8988T (cell line): ENCODE measurements around the gene PARP14.
"Not testable (repeated sequence)": the region's sequence is repeated elsewhere in the genome, so short reads cannot be mapped to it uniquely, and the experiment has no call there.

Source experiments
- DNase-seq: peaks from one replicate; pipeline ENCODE4 v3.0.0; 2011

PARP14 gene, protein sequence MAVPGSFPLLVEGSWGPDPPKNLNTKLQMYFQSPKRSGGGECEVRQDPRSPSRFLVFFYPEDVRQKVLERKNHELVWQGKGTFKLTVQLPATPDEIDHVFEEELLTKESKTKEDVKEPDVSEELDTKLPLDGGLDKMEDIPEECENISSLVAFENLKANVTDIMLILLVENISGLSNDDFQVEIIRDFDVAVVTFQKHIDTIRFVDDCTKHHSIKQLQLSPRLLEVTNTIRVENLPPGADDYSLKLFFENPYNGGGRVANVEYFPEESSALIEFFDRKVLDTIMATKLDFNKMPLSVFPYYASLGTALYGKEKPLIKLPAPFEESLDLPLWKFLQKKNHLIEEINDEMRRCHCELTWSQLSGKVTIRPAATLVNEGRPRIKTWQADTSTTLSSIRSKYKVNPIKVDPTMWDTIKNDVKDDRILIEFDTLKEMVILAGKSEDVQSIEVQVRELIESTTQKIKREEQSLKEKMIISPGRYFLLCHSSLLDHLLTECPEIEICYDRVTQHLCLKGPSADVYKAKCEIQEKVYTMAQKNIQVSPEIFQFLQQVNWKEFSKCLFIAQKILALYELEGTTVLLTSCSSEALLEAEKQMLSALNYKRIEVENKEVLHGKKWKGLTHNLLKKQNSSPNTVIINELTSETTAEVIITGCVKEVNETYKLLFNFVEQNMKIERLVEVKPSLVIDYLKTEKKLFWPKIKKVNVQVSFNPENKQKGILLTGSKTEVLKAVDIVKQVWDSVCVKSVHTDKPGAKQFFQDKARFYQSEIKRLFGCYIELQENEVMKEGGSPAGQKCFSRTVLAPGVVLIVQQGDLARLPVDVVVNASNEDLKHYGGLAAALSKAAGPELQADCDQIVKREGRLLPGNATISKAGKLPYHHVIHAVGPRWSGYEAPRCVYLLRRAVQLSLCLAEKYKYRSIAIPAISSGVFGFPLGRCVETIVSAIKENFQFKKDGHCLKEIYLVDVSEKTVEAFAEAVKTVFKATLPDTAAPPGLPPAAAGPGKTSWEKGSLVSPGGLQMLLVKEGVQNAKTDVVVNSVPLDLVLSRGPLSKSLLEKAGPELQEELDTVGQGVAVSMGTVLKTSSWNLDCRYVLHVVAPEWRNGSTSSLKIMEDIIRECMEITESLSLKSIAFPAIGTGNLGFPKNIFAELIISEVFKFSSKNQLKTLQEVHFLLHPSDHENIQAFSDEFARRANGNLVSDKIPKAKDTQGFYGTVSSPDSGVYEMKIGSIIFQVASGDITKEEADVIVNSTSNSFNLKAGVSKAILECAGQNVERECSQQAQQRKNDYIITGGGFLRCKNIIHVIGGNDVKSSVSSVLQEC (N-terminal part only)

DNA sequence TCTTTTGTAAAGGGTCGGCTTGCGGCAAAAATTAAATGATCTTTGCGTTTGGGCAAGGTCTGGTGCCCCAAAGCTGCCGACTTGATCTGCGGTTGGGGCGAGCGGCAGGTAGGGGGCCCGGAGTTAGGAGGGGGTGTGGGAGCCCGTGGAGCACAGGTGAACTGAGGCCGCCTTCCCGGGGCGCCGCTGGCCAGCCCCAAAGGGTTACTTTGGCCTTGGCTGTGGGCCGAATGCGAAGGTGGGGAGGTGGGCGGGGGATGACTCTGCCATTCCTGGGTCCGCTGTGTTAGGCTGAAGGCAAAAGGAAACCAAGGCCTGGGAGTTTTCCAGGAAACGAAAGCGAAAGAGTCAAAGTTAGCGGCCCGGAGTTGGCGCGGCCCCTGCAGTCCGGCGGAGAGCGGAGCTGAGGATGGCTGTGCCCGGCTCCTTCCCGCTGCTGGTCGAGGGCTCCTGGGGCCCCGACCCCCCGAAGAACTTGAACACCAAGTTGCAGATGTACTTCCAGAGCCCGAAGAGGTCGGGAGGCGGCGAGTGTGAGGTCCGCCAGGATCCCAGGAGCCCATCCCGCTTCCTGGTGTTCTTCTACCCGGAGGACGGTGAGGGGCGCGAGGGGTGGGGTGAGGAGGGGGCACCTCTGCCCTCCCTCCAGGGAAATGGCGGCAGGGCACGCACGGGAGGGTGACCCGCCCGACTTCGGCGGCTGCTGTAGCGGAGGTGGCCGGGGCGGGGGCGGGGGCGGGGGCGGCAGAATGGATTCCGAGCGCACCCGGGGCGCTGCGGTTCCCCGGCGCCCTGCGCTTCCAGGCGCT is at the start of gene PARP14:
PARP14 (plus strand) TSS at position 365 of the 809 bp plus-strand sequence; CDS start at position 410, 45 bp downstream.
- DNase-seq = no peak

DNA sequence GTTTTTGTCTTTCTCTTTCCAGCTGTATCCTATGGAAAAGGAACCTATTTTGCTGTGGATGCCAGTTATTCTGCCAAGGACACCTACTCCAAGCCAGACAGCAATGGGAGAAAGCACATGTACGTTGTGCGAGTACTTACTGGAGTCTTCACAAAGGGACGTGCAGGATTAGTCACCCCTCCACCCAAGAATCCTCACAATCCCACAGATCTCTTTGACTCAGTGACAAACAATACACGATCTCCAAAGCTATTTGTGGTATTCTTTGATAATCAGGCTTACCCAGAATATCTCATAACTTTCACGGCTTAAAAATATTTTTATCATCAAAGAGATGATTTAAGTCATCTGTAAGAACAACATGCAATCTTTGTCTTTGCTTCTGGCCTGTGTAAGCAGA is 44.9 kb upstream of the PARP14 start:
- no peak for DNase-seq

DNA sequence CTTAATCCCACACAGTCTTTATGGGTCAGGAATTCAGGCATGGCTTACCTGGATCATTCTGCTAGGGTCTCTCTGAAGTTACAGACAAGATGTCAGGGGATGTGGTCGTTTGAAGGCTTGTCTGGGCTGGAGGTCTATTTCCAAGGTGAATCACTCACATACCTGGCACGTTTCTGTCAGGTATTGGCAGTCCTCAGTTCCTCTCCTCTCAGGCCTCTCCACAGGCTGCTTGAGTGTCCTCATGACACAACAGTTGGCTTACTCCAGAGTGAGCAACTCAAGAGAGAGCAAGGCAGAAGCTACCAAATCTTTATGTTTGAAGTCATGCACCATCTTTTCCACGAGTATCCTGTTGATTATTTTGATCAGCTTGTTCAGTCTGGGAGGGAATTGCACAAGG is 43.9 kb upstream of the PARP14 start:
- no peak for DNase-seq

DNA sequence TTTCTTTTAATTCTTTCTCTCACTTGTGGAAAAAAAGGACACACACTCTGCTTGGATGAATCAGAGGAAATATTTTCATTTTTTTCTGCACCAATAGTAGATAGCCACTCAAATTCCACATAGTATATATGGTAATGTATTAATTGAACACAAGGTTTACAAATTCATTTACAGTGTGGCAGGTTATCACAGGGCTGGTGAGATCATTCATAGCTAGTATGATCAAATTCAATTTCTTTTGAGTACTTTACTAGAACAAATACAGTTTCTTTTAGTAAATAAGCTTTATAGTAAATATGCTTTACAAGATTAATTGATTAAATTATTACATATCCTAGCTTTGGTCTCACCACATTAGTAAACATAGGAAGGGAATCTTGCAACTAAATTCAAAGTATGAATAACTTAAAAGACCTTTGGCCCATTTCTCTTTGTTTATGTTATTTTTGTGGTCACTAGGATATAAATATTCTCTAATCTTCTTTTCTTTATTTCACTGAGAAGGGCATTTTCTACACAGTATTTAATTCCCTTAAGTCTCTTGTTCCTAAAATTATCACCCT is 40.1 kb upstream of the PARP14 start:
- DNase-seq = no peak

DNA sequence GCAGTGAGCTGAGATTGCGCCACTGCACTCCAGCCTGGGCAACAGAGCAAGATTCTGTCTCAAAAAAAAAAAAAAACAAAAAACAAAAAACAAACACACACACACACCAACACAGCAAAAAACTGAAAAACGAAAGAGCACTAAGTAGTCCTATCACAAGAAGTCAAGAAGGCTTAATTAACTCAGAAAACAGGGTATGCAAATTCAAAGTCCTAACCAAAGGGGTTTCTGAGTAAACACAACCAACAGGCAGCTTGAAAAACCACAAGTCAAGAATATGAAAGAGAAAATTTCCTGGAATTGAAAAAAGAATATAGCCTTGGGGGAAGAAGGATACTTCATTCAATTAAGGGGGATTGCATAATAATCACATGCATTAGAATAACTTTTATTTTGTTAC is 37.7 kb upstream of the PARP14 start:
- DNase-seq = no peak

DNA sequence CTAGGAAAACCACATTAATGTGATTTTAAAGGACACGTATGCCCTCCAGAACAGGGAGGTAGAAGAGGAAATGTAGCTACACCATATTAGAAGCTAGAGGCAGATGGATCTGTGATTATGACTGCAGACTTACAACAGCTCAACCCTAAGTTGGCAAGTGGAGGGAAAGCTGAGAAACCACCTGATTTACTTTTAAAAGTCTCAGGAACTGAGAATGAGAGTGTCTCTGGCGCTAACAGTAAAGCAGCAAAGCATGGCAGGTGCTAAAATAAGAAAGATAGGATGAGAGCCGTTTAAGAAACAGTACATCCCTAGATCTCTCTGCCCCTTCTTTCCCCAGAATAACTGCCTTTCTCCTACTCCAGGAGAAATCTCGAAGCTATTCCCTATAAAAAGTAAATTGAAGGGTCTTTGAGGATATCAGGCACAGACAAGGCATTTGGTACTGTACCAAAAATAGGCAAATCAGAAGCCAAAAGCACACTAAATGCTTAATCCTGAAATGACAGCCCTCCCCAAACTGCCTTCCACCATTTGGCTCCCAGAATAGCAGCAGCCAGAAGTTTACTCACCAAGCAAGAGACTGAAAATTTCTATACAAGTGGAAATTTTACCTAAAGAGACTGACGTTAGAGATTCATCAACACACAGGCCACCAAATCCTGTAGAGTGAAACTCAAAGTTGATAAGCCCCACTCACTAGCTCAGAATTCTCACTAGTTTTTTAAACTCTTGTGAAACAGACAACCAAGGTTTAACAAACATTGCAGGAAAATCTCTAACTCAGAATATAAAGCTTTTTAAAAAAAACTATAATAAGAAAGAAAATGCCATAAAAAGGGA is 34.3 kb upstream of the PARP14 start:
- DNase-seq = no peak

DNA sequence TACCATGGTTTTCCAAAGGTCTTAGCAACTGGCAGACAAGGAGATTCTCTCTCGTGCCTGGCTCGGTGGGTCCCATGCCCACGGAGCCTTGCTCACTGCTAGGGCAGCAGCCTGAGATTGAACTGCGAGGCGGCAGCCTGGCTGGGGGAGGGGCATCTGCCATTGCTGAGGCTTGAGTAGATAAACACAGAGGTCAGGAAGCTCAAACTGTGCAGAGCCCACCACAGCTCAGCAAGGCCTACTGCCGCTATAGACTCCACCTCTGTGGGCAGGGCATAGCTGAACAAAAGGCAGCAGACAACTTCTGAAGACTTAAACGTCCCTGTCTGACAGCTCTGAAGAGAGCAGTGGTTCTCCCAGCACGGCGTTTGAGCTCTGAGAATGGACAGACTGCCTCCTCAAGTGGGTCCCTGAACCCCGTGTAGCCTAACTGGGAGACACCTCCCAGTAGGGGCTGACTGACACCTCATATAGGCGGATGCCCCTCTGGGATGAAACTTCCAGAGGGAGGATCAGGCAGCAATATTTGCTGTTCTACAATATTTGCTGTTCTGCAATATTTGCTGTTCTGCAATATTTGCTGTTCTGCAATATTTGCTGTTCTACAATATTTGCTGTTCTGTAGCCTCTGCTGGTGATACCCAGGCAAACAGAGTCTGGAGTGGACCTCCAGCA is 29.3 kb upstream of the PARP14 start:
- DNase-seq = not testable (repeated sequence)

DNA sequence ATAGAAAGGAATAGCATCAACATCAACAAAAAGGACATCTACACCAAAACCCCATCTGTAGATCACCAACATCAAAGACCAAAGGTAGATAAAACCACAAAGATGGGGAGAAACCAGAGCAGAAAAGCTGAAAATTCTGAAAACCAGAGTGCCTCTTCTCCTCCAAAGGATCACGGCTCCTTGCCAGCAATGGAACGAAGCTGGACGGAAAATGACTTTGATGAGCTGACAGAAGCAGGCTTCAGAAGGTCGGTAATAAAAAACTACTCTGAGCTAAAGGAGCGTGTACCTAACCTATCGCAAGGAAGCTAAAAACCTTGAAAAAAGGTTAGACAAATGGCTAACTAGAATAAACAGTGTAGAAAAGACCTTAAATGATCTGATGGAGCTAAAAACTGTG is 28.7 kb upstream of the PARP14 start:
- not testable (repeated sequence) for DNase-seq

DNA sequence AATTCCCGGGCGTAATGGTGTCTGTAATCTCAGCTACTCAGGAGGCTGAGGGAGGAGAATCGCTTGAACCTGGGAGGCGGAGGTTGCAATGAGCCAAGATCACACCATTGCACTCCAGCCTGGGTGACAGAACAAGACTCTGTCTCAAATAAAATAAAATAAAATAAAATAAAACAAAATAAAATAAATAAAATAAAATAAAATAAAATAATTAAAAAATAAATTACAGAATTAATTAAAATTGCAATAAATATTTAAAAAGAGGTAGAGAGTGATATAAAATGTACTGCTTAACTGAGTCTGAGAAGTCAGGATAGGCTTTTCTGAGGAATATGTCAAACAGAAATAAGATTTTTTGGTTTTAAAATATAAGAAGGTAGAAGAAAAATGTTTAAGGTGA is 22.3 kb upstream of the PARP14 start:
- not testable (repeated sequence) for DNase-seq

DNA sequence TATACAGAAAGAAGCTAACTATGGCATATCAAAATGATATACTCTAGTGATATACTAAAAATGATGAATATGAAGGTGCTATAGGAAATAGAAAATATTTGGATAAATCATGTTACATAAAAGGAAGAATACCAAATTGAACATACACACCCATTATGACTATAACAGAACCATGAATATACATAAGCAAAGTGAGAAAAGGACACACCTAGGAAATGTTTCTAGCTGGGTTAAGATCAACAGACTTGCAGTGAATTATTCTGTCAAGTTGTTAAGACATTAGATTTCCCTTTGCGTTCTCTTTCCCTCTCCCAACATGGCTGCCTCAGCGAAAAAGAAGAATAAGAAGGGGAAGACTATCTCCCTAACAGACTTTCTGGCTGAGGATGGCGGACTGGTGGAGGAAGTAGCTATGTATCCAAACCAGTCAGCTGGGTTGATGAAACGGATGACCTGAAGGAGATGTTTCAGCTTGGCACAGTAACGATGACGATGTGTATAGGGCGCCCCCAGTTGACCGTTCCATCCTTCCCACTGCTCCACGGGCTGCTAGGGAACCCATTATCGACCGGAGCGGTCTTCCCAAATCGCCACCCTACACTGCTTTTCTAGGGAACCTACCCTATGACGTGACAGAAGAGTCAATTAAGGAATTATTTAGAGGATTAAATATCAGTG is 20.2 kb upstream of the PARP14 start:
- no peak for DNase-seq

DNA sequence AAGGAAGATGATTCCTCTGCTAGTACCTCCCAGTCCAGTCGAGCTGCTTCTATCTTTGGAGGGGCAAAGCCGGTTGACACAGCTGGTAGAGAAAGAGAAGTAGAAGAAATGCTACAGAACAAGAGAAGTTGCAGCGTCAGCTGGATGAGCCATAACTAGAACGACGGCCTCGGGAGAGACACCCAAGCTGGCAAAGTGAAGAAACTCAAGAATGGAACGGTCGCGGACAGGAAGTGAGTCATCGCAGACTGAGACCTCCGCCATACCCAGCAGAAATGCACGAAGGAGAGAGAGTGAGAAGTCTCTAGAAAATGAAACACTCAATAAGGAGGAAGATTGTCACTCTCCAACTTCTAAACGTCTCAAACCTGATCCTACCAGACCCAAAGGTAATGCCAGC is 19.0 kb upstream of the PARP14 start:
- no peak for DNase-seq

DNA sequence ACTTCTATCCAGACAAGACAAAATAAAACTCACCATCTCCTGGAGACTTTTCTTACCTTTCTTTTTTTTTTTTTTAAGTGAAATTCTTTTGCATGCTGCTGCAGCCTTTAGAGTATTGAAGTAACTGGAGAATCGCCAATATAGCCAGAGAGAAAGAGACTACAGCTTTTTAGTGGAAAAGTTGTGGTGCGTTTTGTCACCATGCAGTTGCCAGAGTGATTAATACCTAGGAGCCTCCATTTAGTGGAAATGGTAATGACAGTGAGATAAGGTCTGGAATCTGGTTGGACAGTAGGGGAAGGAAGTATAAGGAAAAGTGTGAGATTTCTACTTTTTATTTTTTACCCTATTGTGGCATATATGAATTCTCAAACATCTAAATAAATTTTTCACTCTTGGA is 18.1 kb upstream of the PARP14 start:
- no peak for DNase-seq

DNA sequence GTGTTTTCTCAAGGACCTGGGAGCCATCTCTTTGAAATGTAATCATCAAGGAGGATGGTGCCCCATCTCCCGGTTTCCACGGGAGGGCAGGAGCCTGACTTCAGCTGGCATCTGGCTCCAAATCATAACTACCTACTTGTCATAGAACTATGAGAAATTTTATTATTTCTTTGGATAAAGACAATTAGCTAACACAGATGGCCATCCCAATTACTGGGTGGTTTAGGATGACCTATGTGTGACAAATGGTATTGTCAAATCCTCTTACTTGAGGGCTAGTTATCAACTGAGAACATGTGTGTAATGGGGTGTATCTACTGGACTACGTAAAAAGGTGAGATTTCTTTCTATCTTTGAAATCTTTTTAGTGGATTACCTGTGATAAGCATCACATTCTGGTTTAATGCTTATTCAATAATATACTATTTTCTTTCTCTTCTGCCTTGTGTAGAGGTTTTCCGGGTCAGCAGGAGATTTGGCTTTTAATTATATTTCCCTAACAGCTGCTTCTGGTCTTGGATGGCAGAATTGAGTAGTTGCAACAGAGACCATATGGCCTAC is 15.3 kb upstream of the PARP14 start:
- no peak for DNase-seq

DNA sequence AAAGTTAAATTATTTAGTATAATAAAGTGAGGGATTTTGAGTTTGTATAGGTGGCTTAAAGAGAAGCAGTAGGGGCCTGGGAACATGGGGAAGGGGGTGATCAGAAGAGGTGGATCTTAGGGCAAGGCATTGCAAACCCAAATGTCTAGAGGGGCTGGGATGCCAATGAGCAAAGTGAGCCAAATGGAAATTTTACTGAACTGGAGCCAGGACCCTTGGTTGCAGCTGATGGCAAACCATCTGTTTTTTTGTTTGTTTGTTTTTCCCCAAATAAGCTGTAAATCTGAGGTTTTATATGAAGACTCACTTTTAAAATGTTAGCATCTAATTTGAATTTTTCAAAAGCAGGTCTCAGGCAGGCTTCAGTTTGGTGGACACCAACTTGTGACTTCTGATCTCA is 14.8 kb upstream of the PARP14 start:
- no peak for DNase-seq

DNA sequence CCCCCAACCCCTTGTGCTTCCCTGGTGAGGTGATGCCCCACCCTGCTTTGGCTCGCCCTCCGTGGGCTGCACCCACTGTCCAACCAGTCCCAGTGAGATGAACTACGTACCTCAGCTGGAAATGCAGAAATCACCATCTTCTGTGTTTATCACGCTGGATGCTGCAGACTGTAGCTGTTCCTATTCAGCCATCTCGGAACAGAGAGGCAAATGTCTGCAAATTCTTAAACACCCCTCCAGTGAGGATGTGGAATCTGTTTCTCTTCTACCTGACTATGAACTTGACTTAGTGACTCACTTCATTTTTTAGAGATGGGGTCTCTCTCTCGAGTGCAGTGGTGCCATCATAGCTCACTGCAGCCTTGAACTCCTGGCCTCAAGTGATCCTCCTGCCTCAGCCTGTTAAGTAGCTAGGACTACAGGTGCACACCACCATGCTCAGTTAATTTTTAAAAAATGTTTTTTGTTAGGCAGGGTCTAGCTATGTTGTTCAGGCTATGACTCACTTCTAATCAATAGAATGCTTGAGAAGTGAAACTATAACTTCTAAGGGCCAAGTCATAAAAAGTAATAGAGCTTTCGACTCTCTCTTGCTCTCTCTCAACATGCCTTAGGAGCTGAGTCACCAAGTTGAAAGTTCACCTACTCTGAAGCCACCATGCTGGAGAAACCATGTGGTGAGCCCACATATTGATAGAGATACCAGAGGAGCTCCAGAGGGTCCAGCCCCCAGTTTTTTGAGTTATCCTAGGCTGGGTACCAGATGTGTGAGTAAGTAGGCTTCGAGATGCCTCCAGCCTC is 11.5 kb upstream of the PARP14 start:
- DNase-seq = no peak

DNA sequence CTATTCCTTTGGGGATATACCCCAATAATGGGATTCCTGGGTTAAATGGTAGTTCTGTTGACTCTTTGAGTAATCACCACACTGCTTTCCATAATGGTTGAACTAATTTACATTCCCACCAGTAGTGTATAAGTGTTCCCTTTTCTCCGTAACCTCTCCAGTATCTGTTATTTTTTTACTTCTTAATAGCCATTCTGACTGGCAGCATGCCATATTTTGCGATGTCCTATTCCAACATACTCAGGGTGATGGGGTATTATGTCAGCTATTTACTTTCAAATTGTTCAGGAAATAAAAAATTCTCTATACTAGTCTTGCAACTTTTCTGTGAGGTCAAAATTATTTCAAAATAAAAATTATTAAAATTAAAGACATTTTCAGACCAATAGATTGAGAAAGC is 9.1 kb upstream of the PARP14 start:
- DNase-seq = no peak

DNA sequence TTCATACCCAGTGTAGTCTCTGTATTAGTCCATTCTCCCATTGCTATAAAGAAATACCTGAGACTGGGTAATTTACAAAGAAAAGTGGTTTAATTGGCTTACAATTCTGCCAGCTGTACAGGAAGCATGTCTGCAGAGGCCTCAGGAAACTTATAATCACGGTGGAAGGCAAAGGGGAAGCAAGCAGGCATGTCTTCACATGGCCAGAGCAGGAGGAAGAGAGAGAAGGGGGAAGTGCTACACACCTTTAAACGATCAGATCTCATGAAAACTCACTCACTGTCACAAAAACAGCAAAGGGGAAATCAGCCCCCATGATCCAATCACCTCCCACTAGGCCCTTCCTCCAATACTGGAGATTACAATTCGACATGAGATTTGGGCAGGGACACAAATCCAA is 6.3 kb upstream of the PARP14 start:
- DNase-seq = no peak

DNA sequence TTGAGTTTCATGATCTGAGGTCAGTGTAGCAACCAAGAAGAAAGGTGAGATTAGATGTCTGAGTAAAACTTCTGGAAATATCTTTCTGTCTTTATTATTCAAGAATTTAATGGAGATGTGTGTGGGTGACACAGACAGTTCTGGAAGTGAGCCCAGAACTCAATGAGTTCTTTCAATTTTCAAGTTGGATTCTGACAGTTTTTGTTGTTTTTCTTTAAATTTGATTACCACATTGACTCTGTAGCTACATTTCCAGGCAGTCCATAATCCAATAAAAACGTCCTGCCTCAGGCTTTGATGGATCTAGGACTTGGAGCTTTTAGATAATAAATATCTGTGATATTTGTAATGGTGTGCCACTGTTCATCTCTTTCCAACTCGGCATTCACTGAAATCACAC is 3.9 kb upstream of the PARP14 start:
- DNase-seq = no peak

DNA sequence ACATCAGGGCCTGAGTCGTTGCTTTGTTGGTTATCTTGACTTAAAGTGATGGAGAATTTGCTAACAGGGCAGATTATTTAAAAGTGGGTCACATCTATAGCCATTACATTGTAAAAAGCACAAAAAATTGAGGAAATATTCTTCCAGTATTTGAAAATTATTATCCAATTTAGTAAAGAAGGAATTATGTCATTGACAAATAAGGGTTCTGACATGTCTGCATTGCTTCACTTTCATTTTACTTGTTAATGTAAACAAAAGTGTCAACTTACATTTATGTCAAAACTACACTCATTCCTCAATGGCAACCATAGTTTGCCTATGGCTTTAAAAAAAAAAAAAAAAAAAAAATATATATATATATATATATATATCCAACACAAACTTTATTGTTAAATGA is 3.4 kb upstream of the PARP14 start:
- DNase-seq = no peak
